AML-193 (cell line): ENCODE data around the gene ELOVL1.
"Not testable (repeated sequence)": the region's sequence is repeated elsewhere in the genome, so short reads cannot be mapped to it uniquely, and the experiment has no call there.

ENCODE experiments used
- DNase-seq, 2 experiments: peaks; one replicate each; lab custom pipeline; 2025; lab: John Stamatoyannopoulos, UW

The ELOVL1 gene

DNA sequence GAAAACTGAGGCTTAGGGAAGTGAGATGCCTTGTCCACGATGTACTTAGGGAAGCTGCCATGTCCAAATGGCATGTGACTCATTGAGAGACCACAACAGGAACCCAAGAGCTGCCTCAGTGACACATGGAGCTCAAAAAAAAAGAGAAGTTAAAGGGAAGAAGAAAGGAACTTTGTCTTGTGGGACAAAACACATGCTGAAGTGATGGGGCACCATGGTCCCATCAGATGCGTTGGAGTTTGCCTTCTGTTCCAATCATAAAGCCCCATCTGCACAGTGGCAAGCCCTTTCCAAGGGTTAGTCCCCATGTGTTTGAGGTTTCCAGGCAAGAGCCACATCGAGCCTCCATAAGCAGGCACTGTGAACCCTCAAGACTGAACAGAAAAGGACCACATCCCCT, 13.8 kb upstream of the ELOVL1 start:
- peak; percentile 52 to 59 for DNase-seq

DNA sequence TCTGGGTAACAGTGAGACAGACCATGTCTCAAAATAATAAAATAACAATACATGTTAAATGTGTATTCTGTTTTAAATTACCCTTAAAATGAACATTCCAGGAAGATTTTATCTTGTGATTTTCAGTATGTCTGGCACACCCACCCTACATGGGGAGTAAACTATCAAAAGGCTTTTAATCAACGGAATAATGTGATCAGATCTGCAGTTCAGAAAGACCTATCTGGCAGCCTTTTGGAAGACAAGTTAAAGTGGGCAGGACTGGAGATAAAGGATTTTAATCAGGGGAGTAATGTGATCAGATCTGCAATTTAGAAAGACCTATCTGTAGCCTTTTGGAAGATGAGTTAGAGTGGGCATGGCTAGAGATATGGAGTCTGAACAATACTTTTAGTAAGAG, 11.7 kb upstream of the ELOVL1 start:
- no peak for DNase-seq

DNA sequence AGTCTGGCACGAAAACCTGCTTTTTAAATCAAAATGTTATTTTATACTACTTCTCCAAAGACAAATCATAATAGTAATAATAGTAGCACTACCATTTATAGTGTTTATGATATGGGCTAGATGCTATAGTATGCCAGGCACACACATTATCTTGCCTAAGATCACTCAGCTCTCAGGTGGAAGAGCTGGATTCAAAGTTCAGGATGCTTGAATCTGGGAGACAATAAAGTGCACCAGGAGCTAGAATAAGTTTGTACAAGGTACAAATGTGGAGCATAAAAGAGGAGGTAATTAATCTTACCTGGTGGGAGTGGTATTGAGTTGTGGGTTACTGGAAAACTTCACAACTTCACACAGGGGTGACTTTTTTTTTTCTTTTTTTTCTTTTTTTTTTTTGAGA, 10.0 kb upstream of the ELOVL1 start:
- no peak for DNase-seq

DNA sequence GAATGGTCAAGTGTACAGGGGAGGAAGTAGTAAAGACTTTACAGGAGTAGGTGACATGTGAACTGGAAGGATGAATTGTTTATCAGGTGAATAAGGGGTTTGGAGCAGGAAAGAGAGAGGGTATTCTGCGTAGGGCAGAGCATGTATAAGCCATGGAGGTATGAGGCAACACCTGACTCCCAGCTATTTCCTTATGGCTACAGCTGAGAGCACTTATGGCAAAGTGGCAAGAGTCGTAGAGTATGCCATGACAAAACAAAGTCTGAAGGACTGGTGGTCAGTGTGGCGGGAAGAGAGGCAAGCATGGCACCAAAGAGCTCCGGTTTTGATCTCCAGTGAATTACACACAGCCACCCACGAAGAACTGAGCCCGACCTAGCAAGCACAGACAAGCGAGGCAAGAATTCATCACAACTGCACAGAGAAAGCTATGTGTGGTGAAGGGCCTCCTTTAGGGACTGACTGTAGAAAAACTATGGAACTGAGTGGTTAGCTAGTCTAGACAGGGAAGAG, 9.0 kb upstream of the ELOVL1 start:
- DNase-seq = no peak

DNA sequence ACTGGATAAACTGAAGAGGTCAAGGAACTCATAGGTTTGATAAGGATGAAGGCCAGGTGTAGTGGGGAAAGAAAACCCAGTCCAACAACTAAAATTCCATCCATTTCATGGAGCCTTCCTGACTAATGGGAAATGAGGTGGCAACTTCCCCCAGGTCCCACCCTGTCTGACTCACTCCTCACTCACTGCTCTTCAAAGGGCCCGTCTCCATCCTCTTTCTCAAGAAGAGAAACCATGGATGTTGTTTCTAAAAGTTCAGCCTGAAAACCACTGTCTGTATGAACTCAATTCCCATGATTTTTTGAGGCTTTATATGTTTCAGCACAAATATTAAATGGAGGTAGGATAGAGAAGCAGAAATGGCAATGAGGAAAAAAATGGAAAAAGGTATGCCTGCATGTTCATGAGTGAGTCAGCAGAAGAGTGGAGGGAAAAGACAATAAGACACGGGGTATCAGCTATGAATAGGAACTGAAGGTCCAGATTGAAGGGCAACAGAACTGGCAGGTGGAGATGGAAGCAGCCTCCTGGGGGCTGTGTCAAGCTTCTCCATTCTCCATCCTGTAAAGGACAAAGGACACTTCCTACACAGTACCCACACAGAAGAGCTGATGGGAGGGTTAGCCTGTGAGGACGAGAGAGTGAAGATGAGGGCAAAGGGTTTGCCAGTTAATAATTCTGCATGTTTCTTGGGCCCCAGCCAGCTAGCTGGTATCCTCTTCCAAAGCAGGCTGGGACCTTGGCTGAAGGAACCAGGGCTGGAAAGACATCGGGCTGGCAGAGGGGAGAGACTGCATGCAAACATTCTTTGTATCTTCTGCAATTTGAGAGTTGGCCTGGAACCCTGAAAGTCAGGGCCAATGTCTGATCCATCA, 5.5 kb upstream of the ELOVL1 start:
- no peak for DNase-seq

DNA sequence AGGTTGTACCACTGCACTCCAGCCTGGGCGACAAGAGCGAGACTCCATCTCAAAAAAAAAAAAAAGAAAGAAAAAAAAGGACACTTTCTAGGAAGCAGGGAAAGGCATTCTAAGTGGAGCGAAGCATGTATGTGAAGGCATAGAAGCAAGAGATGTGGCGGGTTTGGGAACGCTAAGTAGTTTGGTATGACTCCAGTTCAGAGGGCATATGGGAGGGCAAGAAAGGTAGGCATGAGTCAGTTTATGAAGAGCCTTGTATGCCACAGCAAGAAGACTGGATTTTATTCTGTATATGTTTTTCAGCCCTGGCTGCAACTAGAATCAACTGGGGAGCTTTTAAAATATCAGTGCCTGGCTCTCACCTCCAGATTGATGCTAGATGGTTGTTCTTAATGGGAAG, 4.4 kb upstream of the ELOVL1 start:
- no peak for DNase-seq

DNA sequence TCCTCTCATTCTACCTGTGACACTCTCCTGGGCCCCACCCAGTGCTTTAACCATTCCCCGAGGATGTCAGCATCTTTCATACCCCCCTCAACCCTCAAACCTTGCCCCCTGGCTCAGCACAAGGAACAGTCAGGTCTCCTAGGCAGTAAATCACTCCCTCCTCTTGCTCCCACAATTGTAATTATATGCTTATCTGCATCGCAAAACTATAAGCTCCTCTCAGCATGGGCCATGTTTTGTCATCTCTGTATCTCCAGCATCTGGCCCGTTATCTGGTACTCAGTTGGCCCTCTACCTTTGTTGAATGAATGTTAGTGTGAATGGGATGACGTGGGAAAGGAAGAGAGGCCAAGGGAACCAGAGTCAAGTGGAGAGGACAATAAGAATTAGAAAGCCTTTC, 2.8 kb upstream of the ELOVL1 start:
- DNase-seq = no peak

DNA sequence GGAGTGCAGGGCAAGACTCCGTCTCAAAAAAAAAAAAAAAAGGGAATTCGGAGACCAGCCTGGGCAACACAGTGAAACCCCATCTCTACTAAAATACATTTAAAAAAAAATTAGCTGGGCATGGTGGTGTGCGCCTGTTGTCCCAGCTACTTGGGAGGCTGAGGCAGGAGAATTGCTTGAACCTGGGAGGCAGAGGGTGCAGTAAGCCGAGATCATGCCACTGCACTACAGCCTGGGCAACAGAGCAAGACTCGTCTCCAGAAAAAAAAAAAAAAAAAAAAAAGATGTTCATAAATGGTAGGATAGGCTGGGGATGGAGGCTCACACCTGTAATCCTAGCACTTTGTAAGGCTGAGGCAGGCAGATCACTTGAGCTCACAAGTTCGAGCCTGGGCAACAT, 2.0 kb upstream of the ELOVL1 start:
- not testable (repeated sequence) for DNase-seq

DNA sequence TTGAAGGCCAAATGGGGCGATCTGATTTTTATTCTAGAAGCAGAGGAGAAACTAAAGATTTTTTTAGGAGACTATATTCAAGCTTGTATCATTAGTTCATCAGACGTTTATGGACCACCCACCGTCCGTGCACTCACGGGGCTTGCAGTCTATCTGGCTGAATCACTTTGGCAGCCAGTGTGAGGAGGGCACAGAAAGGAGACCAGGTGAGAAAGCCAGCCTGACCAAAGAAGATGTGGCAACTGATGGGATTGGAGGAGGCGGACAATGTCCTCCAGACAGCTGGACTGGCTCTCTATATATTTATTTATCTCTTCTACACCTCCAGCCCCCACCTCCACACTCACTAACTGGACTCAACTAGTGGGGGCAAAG, 822 bp upstream of the ELOVL1 start:
- no peak for DNase-seq

DNA sequence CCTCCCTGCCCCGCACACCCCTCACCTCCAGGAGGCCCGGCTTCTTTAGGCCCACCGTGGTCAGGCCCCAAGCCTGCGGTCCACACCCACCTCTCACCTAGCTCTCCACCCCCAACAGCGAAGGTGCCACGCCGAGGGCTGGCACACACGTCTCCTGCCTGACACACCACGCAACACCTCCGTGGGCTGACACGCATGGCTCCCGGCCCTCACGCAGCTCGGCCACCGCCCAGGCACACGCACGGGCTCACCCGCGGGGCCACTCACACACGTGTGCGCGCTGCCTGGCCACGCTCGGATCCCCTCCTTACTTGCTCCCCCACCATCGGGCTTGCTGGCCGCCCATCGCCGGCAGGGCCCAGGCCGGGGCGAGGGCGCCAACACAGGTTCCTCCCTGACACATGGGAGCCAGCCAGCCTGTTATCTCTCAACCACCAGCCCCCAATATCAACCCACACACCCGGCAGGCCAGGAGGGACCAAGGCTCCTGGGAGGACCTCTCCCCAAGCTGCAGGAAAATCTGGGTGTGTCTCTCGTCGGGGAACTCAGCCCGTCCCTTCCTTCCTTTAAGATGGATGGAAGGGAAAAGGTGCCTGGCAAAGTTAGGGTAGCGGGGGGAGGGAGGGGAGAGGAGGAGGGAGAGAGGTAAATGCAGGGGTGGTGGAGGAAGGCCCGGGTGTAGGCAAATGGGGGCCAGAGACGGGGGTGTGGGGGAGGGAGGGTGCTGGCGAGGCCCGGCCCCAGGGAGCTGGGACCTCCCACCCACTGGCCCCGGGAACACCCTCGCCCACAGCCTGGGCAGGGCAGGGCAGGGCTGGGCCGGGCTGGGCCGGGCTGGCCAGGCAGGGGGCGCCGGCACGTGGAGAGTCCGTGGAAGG, 546 bp downstream of the ELOVL1 start:
- no peak for DNase-seq

DNA sequence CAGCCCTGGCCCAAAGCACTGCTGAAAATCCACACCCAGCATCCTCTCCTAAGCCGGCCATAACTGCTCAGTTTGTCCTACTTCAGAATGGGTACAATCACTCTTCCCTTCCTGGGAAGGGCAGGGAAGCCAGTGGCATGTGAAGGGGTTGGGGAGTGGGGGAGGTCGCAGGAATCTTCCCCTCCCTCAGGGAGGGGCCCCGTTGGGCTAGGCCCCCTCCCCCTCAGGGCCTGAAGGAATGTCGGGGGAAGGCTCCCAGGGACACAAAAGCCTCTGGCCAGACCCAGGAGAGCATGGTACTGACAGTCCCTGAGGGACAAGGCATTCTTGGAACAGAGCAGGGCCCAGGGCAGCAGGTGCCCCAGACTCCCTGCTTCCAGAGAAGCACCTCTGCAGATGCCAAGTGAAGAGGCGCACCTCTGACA, 1.2 kb downstream of the ELOVL1 start:
- no peak for DNase-seq

DNA sequence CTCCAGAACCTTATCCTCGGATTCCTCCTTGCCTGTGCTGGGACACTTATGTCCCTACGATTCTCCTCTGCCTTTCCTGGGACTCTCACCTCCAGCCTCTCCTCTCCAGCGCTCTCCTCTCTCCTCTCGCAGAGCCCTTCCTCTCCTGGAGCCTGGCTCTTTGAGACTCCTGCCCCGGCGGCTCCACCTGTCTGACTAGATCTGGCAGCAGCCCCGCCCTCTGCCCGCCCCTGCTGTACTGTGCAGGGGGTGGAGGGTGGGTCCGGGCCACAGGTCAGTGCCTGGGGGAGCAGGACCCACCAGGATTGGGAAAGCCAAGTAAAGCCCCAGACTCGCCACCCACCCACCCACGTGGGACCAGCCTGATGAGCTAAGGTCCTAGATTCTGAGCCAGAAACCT, 1.6 kb downstream of the ELOVL1 start:
- no peak for DNase-seq

DNA sequence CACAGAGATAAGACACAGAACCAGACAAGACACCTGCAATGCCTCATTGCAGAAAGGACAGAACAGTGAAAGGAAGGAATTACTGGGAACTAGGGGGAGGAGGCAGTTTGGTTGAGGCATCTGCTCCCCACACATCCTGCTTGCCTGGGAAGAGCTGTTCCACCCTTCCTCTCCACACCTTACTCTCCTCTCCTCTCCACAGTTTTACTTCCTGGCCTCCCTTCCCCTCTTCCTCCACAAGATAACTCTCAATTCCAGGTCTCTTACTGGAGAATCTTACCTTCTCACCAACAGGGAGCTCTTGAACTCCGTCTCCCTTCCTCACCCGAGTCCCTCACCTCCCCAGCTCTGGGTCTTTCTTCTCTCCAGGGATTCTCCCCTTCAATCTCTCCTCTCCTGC, 2.1 kb downstream of the ELOVL1 start:
- no peak for DNase-seq

DNA sequence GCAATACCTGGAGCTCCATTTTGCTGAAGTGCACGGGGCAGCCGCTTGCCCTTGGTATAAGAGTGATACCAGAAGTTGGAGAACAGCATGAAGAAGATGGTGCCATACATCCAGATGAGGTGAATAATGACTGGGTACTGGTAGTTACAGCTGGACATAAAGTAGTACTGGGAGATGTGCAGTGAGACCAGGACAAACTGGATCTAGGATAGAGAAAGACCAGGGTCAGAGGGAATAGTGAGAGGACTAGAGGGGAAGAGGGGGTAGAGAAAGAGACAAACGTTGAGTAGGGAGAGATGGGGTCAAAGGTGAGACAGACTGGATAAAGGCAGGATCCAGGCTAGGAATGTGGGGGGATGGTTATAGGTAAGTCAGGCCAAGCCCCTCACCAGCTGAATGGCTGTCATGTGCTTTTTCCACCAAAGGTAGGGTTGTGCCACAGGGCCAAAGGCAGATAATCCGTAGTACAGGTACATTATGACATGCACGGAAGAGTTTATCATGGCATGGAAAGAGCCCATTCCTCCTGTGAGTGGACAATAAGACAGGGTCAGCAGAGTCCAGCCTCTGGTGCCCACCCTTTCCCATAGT, 3.8 kb downstream of the ELOVL1 start:
- DNase-seq = no peak

DNA sequence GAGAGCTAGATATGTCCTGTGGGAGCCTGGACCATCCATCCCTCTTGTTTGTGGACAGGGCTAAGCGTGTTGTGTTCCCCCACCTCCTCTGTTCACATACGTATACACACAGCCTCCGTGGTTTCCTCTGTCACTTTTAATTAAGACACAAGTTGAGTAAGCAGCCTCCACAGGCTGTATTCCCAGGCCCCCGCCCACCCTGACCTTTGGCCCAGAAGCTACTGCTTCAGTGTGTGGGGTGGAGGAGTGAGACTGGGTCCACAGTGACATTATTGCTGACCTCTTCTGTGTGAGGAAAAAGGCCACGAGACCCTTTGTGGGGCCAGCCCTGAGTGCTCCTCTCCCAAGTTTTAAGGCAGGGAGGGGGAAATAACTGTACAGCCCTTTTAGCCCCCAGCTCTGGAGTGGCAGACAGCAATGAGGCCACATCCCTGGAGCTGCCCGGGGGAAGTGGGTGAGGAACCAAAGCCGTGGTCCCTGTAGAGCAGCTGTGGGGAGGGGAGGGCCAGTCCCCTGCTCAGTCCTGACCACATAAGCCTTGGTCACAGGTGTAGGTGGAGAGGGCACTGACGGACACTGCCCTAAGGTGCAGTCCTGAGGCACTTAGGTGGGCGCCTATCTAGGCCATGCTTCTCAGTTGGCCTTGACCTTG, 4.4 kb downstream of the ELOVL1 start:
- DNase-seq = no peak

DNA sequence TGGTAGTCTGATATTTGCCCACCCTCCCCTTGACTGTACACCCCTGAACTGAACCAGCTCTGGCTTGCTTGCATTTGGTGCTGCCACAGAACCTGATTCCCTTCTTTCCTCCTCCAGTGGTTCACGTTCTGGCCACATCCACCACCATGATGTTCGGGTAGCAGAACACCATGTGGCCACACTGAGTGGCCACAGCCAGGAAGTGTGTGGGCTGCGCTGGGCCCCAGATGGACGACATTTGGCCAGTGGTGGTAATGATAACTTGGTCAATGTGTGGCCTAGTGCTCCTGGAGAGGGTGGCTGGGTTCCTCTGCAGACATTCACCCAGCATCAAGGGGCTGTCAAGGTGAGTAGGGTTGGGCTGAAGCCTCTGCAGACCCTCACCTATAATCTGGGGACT, 7.2 kb downstream of the ELOVL1 start:
- no peak for DNase-seq

DNA sequence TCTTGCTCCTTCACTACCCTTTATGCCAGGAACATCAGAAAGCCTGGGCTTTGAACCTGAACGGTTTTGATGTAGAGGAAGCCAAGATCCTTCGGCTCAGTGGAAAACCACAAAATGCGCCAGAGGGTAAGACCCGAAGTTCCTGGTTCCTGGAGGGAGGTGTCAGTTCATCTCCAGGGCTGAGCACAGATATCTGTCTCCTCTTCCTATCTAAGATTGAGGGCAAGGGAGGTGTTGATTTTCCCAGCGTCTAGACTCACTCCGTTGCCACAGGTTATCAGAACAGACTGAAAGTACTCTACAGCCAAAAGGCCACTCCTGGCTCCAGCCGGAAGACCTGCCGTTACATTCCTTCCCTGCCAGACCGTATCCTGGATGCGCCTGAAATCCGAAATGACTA, 8.1 kb downstream of the ELOVL1 start:
- no peak for DNase-seq

DNA sequence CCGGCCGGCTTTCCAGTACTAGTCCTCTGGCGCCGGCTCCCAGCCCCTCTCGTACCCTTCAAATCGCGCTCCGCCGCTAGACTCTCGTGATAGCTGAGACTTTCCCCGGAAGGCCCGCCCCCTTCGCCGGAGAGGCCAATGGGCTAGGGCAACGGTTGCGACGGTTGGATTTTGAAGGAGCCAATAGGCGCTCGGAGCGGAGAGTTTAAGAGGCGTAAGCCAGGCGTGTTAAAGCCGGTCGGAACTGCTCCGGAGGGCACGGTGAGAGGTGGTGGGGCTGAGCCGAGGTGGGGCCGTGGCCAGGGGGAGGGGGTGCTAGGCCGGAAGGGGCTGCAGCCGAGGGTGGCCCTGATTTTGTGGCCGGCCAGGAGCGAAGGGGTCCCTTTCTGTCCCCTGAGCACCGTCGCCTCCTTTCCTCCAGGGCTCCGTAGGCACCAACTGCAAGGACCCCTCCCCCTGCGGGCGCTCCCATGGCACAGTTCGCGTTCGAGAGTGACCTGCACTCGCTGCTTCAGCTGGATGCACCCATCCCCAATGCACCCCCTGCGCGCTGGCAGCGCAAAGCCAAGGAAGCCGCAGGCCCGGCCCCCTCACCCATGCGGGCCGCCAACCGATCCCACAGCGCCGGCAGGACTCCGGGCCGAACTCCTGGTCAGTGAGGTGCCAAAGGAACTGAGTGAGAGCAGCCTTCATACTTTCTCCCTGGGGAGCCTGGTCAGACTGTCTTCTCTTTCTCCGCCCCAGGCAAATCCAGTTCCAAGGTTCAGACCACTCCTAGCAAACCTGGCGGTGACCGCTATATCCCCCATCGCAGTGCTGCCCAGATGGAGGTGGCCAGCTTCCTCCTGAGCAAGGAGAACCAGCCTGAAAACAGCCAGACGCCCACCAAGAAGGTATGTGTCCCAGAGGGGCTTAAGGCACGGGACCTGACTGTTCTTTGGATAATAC, 8.8 kb downstream of the ELOVL1 start, which contains the start of gene CDC20:
TSS of gene CDC20 (plus strand) at position 236 of the 948 bp plus-strand sequence. CDS start at position 471, 235 bp downstream.
- peak; percentile 93 to 94 for DNase-seq

DNA sequence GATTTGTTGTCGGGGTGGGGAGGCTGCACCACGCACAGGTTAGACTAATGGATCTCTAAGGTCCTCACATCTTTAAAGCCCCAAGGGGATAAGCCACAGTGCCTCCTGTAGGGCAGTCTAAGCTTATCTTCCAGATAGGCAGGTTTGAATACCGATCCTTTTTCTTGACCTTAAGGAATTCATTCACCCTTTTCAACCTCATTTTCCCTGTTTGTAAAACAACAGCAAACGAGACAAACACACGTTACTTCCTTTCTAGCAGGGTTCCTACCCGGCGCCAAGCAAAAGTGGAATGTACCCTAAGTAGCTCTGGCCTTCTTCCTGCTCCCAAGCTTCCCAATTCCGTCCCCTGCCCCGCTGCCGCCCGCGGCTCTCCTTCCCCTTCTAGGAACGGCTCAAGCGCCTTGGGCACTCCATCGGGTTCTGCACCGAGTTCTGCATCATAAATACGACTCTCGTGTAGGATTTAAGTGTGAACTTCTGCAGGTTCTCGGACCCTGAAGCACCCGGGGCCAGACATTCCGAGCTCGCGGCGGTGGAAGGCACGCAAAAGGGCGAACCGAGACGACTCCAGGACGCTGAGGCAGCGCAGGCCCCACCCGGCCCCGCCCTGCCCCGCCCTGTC, 9.6 kb downstream of the ELOVL1 start:
- DNase-seq = peak; percentile 62 to 67

DNA sequence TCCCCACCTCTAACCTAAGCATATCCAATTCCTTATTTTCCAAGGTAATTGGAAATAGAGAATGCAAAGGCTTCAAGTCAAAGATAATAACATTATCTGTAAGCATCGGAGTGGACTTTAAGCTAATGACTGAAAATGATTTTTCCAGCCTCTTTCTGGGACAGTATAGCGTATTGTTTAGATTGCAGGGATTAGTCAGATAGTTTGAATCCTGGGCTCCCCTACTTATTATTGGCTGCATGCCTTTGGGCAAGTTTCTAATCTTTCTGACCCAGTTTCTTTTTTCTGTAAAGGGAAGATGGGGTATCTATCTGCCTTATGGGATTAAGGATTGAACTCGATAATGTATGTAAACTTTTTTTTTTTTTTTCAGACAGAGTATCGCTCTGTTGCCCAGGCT, 10.6 kb downstream of the ELOVL1 start:
- no peak for DNase-seq
